Kidney epithelial cell (primary cell): ENCODE results near the gene AGPS. TPM values are rescaled to one million over a fixed set of nuclear protein-coding genes. Genes with fewer than 3 reads are reported as not detected.

ENCODE experiments used
- DNase-seq: peaks from one replicate; pipeline ENCODE4 v3.0.0-alpha.2; 2010; ENCODE audit warnings: low read depth
- H3K27me3 ChIP-seq: 2 replicates; pipeline ENCODE4 v1.6.0; 2011; ENCODE audit warnings: low read length; ENCODE audit not compliant: control insufficient read depth, insufficient read depth
- H3K36me3 ChIP-seq: 2 replicates; pipeline ENCODE4 v1.5.1; 2011; ENCODE audit warnings: low read length; ENCODE audit not compliant: control insufficient read depth, insufficient read depth
- H3K4me3 ChIP-seq: 2 replicates; pipeline ENCODE4 v1.5.1; 2011; ENCODE audit warnings: low read depth, mild to moderate bottlenecking, control low read depth, low read length
- CTCF ChIP-seq: IDR thresholded peaks from 2 replicates; pipeline ENCODE4 v1.5.1; 2011; ENCODE audit warnings: mild to moderate bottlenecking, moderate library complexity, low read length, control low read depth, inconsistent platforms; ENCODE audit not compliant: insufficient read depth, poor library complexity, severe bottlenecking
- total RNA-seq: library from RNA; depleted of rRNA; stranded (reverse); fragments of >200 nt; gene quantifications from 2 replicates; pipeline ENCODE4 v1.2.3, GENCODE V29; 2015

The AGPS gene
- total RNA-seq, 1 donor from 2014 or later, result 26.1 TPM

GRCh38 chr2:177432703-177433102, 40.1 kb downstream of the AGPS start:
- no peaks in the 10 kb centered on the region for H3K27me3 ChIP-seq

GRCh38 chr2:177433402-177433801, 40.8 kb downstream of the AGPS start:
- Histone ChIP-seq H3K4me3 (no peak overlapping the region), H3K27me3 (no peaks in the 10 kb centered on the region), H3K36me3 (no peaks in the 10 kb centered on the region)
- TF ChIP-seq CTCF, result peak; percentile 5
- DNase-seq, result no peak

More at GRCh38 chr2:177432703-177433102, 40.1 kb downstream of the AGPS start:
- H3K4me3 ChIP-seq, result no peak overlapping the region
- H3K36me3 ChIP-seq, result no peaks in the 10 kb centered on the region
- no peak for TF ChIP-seq CTCF
- no peak for DNase-seq

GRCh38 chr2:177434475-177434874, 41.9 kb downstream of the AGPS start:
- DNase-seq, result no peak
- no peak for TF ChIP-seq CTCF
- no peaks in the 10 kb centered on the region for H3K36me3 ChIP-seq

GRCh38 chr2:177445200-177445599, 52.6 kb downstream of the AGPS start:
- H3K27me3 ChIP-seq, result no peaks in the 10 kb centered on the region
- no peak overlapping the region for H3K4me3 ChIP-seq
- DNase-seq, result no peak
- no peaks in the 10 kb centered on the region for H3K36me3 ChIP-seq
- no peak for TF ChIP-seq CTCF

More at GRCh38 chr2:177434475-177434874, 41.9 kb downstream of the AGPS start:
- Histone ChIP-seq H3K4me3 (no peak overlapping the region), H3K27me3 (no peaks in the 10 kb centered on the region)

GRCh38 chr2:177448031-177448430, 55.5 kb downstream of the AGPS start:
- Histone ChIP-seq H3K36me3 (no peaks in the 10 kb centered on the region), H3K4me3 (no peak overlapping the region), H3K27me3 (no peaks in the 10 kb centered on the region)
- no peak for TF ChIP-seq CTCF
- no peak for DNase-seq

- no peak for DNase-seq
- no peak overlapping the region for H3K4me3 ChIP-seq
- no peak for TF ChIP-seq CTCF
- no peaks in the 10 kb centered on the region for H3K27me3 ChIP-seq
- H3K36me3 ChIP-seq, result no peaks in the 10 kb centered on the region
Observed at GRCh38 chr2:177449159-177449558, 56.6 kb downstream of the AGPS start.
